ENCODE data around the gene NDUFA5. TPM values are rescaled to one million over a fixed set of nuclear protein-coding genes. Genes with fewer than 3 reads are reported as not detected.
A peak's percentile ranks its signal among the peaks of the same experiment; 100 is the strongest.

Gene NDUFA5
- total RNA-seq, 1 donor from 2014 or later, result 20.1 TPM

- intact Hi-C loops (cut with DNase I), result loop anchor here (5.0 kb wide), 1 partner anchor 38 kb away; no protein-coding TSS in a partner anchor
- TF ChIP-seq, protein P1, sequence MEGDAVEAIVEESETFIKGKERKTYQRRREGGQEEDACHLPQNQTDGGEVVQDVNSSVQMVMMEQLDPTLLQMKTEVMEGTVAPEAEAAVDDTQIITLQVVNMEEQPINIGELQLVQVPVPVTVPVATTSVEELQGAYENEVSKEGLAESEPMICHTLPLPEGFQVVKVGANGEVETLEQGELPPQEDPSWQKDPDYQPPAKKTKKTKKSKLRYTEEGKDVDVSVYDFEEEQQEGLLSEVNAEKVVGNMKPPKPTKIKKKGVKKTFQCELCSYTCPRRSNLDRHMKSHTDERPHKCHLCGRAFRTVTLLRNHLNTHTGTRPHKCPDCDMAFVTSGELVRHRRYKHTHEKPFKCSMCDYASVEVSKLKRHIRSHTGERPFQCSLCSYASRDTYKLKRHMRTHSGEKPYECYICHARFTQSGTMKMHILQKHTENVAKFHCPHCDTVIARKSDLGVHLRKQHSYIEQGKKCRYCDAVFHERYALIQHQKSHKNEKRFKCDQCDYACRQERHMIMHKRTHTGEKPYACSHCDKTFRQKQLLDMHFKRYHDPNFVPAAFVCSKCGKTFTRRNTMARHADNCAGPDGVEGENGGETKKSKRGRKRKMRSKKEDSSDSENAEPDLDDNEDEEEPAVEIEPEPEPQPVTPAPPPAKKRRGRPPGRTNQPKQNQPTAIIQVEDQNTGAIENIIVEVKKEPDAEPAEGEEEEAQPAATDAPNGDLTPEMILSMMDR (IDR thresholded peaks at IDR 0.05), result no peak
- H3K36me3 ChIP-seq, result no peaks in the 10 kb centered on the region
These were observed 58.2 kb downstream of the NDUFA5 start for GRCh38 chr7:123499211-123499970.

DNA sequence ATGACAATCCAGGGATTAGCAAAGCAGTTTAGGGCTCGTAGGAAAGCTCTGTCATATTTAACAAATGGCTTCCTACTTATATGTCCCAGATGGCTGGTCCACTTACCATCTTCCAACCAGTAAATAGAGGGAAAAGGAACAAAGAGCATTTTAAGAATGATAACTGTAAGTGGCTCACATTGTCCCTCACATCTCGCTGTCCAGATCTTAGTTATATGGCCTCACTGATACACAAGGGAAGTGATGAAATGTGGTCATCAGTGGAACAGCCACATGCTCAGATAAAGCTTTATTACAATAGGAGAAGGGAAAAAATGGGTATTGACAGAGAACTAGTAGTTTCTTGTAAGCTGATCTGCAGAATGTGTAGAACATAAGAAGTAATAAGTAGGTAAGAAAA is 59.0 kb downstream of the NDUFA5 start:
- Histone ChIP-seq H3K36me3 (no peaks in the 10 kb centered on the region), H3K27ac (no peak overlapping the region), H3K4me1 (peaks cover 2 to 3% of the 10 kb centered on the region in 2 donors), H3K4me3 (no peak overlapping the region), H3K9me3 (no peaks in the 10 kb centered on the region), H3K27me3 (no peaks in the 10 kb centered on the region)
- intact Hi-C loops (cut with DNase I), result loop anchor here (5.0 kb wide), 1 partner anchor 39 kb away; no protein-coding TSS in a partner anchor
- no peak for DNase-seq (ENCODE audit: low spot score in 2 of 2)
- TF ChIP-seq, protein P1 (IDR thresholded peaks at IDR 0.05), result no peak

More at GRCh38 chr7:123499211-123499970, 58.2 kb downstream of the NDUFA5 start:
- no peak overlapping the region for H3K4me3 ChIP-seq
- DNase-seq (ENCODE audit: low spot score in 2 of 2), result no peak
- H3K4me1 ChIP-seq, result peaks cover 2 to 3% of the 10 kb centered on the region in 2 donors
- no peaks in the 10 kb centered on the region for H3K27me3 ChIP-seq
- no peaks in the 10 kb centered on the region for H3K9me3 ChIP-seq
- no peak overlapping the region for H3K27ac ChIP-seq

GRCh38 chr7:123498031-123498430 is 59.6 kb downstream of the NDUFA5 start:
- intact Hi-C loops (cut with DNase I), result loop anchor here (5.0 kb wide), 1 partner anchor 39 kb away; no protein-coding TSS in a partner anchor
- H3K4me3 ChIP-seq, result no peak overlapping the region
- H3K4me1 ChIP-seq, result peaks cover 2 to 3% of the 10 kb centered on the region in 2 donors
- no peaks in the 10 kb centered on the region for H3K9me3 ChIP-seq
- H3K36me3 ChIP-seq, result no peaks in the 10 kb centered on the region
- DNase-seq (ENCODE audit: low spot score in 2 of 2), result no peak
- H3K27ac ChIP-seq, result no peak overlapping the region
- no peaks in the 10 kb centered on the region for H3K27me3 ChIP-seq
- TF ChIP-seq, protein P1 (IDR thresholded peaks at IDR 0.05), result no peak

GRCh38 chr7:123494193-123494796 is 63.3 kb downstream of the NDUFA5 start:
- H3K4me3 ChIP-seq, result no peak overlapping the region

GRCh38 chr7:123492485-123492884 is 65.1 kb downstream of the NDUFA5 start:
- no peak for DNase-seq (ENCODE audit: low spot score in 2 of 2)
- intact Hi-C loops (cut with DNase I), result loop anchor here (5.0 kb wide), 1 partner anchor 380 kb away; no protein-coding TSS in a partner anchor
- Histone ChIP-seq H3K27me3 (no peaks in the 10 kb centered on the region), H3K4me3 (no peak overlapping the region), H3K27ac (no peak overlapping the region), H3K9me3 (no peaks in the 10 kb centered on the region), H3K36me3 (no peaks in the 10 kb centered on the region), H3K4me1 (no peaks in the 10 kb centered on the region)
- TF ChIP-seq, protein P1 (IDR thresholded peaks at IDR 0.05), result no peak

More at GRCh38 chr7:123494193-123494796, 63.3 kb downstream of the NDUFA5 start:
- Histone ChIP-seq H3K36me3 (no peaks in the 10 kb centered on the region), H3K9me3 (no peaks in the 10 kb centered on the region), H3K27me3 (no peaks in the 10 kb centered on the region), H3K27ac (no peak overlapping the region), H3K4me1 (no peaks in the 10 kb centered on the region)
- intact Hi-C loops (cut with DNase I), result loop anchor here (5.0 kb wide), 1 partner anchor 378 kb away; no protein-coding TSS in a partner anchor
- DNase-seq (ENCODE audit: low spot score in 2 of 2), result no peak
- TF ChIP-seq, protein P1 (IDR thresholded peaks at IDR 0.05), result peak; percentile 18 to 77 (median 58)

Other genes starting within 250 kb of the NDUFA5 start
- gene IQUB, start 23.2 kb downstream of the NDUFA5 start, total RNA-seq, result not detected
- not detected for gene ASB15, start 44.0 kb upstream of the NDUFA5 start, total RNA-seq
- not detected for gene LMOD2, start 98.0 kb upstream of the NDUFA5 start, total RNA-seq
- 23.7 TPM for gene WASL, start 191.2 kb upstream of the NDUFA5 start, total RNA-seq